Measurements from ENCODE around the gene ARHGAP28.
"Not testable (repeated sequence)": the region's sequence is repeated elsewhere in the genome, so short reads cannot be mapped to it uniquely, and the experiment has no call there.

Gene ARHGAP28

DNA sequence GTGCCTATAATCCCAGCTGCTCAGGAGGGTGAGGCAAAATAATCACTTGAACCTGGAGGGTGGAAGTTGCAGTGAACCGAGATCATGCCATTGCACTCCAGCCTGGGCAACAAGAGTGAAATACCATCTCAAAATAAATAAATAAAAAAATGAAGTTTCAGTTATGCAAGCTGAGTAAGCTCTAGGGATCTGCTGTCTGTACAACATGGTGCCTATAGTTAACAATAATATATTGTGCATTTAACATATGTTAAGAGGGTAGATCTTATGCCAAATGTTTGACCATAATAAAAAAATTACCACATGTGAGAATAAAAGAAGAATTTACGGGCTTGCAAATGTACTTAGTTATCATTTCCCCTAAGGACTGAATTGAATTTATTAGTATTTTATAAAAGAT, 208.9 kb downstream of the ARHGAP28 start:
- not testable (repeated sequence) for DNase-seq

DNA sequence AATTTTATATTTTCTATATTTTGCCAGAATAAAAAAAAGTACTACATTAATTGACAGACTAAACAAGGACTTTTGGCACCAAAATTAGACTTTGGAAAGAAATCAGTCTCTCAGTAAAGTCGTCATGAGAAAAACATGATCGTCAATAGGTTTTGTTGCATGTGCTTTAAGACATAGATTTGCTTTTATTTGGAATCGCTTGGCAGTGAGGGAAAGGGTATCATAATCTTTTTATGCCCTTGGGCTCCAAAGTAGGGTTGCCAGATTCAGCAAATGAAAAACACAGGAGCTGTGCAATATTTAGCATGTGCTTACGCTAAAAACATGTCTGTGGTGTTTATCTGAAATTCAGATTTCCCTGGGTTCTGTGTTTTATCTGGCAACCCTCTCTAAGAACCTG, 210.5 kb downstream of the ARHGAP28 start:
- DNase-seq = no peak

DNA sequence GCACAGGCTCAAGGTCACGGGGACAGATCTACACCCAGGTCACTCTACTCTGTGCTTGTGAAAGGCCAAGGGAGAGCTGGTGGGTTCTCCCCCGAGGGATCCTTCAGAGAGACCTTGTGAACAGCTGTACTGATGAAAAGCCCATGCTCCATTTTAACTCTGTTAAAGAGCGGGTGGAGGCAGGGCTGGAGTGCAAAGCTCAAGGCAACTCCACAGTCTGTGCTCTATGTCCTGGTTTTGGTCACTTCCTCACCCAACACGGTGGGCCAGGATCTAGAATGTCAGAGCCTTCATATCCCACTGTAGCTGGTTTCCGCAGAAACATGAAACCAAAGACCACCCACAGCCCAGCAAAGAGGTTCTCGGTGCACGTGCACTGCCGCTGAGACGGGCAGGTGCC, 210.9 kb downstream of the ARHGAP28 start:
- DNase-seq = no peak

DNA sequence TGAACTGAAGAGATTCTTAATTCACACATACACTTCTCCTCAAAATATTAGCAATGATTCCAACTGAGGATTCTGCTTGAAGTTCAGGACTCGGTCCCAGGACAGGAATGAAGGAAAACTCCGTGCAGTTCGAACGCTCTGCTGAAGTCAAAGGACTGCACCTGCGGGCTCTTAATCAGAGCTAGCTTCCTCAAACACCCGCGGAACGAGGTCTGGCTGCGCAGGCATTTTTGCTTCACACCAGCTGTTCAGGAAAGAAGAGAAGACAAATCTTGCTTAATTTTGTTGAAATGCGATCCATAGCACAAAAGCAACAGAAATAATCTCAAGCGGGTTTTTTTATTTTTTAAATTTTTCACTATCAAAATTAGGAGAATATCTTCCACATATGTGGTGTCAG, 212.5 kb downstream of the ARHGAP28 start:
- no peak for DNase-seq

DNA sequence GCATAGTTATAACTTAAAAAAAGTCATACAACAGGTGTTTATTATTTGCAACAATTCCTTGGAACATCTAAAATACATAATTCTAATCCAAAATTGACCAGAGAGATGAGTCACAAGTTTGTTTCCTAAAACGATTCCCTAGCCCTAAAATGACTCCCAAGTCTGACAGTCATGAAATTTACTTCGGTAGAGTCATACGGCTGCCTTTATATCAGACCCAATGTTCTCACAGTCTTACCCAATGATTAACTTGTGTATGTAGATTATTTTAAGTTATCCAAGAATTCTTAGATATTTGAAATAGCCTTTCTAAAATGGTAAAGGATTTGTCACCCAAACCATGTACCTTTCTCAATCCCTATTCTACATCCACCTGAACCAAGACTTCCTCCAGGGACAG, 213.2 kb downstream of the ARHGAP28 start:
- no peak for DNase-seq

DNA sequence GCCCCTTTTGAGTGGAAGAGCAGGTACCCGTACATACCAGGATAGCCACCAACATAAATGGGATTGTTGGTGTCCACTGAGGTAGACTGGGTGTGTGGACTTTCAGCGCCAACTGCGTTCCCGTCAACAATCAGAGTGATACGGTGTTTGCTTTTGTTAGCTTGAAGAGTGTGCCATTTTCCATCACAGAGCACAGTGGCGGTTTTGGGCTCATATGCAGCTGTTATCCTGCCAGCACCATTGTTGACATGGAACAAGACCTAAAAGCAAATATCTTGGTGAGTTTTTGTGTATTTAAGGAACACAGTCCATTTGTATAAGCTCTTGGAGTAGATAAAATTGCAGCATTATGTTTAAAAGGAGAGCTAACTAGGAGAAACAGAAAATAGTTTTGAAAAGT, 213.6 kb downstream of the ARHGAP28 start:
- no peak for DNase-seq

DNA sequence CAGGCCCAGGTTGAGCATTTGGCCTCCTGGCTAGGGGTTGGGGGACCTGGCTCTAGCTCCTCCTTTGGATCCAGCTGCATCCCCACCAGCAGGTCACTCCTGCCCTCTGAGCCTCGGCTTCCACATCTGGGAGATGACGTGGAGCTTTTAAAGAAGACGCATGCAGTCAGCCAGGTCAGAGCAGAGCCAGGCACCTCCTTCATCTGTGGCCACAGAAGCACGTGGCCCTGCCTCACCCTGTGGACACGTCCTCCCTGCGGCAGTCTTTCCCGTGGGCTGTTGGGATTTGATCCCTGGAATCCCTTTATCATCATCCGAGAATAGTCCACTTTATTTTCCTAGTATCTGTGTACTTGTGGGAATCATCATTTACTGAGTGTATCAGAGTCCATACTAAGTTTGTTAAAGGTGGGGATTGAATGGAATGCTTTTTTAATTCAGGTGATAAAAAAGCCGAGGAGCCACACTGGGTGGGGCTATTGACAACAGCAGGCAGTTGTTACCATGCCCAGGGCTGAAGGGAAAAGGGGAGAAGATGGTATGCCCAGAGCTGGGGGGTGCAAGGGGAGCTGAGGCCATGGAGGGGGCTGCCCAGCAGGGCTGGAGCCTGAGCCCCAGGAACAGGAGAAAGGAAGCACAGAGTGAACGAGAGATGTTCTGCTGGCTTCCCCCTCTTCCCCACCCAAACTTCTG, 218.0 kb downstream of the ARHGAP28 start:
- no peak for DNase-seq

DNA sequence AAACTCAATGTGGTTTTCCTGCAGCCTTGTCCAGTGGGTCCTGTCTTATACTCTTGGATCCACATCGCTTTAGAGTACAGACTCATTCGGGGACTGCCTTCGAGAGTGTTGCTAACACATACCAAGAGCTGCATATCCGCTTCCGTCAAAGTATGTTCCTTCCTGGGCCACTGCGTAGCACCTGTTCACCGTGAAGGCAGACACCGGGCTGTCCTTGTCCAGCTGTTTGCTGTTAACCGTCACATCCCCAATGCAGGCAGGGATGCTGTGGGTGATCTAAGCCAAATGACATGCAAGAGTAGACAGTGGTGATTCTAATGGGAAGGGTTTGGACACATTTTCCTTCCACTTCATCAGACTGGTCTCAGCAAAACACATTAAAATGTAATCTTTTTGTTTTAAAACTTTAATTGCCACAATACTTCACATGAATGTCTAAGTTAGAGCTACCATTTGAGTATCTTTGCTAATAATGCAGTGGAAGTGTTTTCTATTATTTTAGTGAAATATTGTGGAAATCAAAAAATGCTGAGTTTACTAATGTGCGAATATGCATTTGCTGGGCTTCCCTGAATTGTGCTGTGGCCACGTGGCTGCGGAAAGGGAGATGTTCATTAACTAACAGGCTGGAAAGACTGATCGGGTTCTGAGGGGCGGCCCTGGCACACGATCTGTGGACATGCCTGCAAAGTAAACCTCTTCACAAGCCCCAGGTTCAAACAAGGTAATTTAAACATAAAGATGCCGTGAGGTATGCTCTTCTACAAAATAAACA, 219.0 kb downstream of the ARHGAP28 start:
- DNase-seq = no peak

DNA sequence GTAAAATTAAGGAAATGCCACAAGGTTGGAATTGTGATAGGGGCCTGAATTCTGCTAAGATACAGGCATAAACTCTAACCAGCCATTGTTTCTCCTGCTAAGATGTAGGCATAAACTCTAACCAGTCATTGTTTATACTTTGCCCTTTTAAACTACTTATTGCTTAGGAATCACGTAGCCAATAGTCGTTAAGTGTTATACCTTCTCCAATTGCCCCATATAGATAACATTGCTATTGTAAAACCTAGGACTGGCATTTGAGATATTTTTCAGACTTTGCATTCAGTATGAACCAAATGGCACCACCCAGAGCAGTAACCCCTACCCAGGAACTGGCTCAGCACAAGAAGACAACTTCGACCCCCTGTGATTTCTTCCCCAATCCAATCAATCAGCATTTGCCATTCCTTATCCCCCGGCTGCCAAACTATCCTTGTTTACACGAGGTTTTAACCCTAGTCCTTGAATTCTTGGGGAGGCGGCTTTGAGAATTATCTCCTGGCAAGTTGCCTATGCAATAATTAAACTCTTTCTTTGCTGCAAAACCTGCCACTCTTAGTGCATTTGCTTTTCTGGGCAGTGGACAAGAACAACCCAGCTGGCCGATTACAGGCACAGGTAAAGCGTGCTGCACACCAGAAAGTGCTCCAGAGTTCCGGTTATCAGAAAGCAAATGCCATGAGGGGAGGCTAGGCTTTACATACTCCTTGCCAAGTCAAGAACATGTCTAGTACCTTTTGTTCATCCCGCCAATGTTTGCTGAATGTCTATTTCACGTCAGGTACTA, 220.5 kb downstream of the ARHGAP28 start:
- no peak for DNase-seq

DNA sequence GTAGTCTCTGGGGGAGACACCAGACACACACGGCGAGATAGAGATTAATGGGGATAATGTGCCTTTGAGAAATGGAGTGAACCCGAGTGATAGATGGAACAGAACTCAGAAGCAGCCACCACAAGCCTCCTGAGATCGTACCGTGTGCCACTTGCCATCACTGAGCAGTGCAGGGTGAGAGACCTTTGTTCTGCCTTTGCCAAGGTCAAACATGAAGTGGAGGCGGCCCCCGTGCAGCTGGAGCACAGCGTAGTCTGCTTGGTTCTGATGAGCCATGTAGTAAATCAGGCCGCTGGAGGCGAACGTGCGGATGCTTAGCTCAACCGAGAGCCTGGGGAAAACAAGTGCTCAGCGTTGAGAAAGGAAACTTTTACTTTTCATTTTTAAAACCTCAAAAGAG, 221.1 kb downstream of the ARHGAP28 start:
- no peak for DNase-seq

DNA sequence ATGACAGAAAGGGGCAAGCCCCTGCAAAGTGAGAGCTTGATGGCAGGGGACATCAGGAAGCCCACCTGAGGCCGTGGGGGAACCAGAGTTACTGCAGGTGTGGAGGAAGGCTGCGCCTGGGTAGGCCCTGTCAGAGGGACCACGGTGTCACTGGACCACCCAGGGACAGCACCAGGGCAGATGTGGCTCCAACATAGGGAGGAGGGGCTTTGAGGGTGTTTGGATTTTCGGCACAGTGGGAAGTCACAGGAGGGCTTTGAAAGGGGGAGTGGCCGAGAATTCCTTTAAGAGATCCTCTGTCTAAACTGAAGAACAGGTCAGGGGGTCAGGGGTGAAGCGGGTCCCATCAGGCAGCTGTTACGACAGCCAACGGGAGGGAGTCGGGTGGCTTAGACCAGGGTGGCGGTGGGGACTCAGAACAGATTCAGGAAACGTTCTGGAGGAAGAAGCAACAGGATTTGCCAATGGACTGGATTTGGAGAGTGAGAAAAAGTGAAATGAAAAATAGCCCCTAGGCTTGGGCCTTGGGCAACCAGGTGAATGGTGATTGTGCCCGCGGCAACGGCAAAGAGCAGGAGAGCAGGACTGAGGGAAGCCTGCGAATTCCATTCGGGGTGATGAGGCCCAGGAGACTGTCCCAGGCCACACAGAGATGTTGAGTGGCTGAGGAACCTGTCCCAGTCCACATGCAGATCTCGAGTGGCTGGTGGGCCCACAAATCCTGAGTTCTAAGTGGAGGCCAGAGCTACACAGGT, 222.0 kb downstream of the ARHGAP28 start:
- no peak for DNase-seq

DNA sequence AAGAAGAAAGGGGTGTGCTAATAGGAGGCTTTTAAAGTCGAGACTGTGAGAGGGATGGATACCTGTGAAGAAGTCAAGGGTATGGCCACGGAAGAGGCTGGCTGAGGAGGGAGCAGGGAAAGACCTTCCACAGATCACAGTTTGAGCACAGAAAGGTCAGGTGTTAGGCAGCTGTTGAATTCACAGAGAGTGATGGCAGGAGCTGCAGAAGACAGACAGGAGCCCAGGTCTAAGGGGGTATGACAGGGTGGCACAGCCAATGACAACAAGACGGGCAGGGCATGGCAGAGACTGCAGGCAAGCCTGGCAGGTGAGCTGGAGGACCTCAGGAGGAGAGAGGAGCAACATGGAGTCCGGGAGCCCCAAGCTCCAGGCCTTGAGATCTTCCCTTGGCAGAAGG, 225.0 kb downstream of the ARHGAP28 start:
- no peak for DNase-seq

DNA sequence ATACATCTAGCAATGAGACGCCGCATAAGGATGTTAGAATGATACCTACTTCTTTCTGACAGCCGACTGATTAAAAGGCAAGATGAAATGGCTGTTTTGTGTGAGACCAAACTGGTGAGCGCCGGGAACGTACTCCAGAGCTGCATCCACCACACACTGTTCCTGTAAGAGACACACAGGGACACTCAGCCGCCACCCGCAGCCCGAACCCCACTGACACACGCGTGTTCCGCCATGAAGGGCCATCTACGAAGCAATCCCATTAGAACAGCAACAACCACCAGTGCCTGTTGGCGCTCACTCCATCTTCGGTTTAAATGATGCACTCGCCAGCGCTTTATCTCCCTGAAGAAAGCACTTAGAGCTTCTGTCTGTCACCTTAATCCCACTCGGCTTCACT, 225.8 kb downstream of the ARHGAP28 start:
- DNase-seq = no peak

DNA sequence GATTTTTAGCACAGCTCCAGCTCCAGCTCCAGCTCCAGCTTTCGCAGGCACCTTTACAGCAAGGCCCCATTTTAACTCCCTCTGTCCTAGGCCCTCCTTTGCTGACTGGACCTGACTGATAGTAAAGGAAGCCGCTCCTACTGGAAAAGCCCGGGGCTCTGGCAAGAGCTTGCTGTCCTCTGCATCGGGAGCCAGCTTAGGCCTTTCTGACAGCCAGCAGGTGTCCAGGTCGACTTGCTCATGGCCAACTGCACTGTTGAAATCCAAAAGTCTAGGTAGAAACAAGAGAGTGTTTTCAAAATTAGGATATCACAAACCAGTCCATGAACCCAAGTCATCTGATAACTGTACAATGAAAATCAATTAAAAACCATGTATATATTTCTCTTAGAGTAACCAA, 227.0 kb downstream of the ARHGAP28 start:
- no peak for DNase-seq

DNA sequence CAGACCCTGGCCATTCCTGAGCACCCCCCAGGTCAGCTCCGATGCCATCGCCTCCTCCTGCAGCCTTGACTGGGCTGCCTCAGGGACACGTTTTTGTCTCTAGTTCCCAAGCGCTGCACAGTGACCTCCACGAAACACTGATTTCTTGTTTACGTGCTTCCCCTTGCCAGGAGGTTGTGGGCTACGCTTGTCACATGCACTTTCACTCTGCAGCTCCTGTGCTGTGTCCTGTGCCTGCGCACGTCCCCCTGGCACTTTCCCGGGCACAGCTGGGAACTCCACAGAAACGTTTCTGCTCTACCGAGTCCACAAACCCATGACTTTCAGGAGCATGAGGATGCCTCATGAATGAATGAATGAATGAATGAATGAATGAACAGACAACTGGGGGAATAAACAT, 227.5 kb downstream of the ARHGAP28 start:
- DNase-seq = no peak

DNA sequence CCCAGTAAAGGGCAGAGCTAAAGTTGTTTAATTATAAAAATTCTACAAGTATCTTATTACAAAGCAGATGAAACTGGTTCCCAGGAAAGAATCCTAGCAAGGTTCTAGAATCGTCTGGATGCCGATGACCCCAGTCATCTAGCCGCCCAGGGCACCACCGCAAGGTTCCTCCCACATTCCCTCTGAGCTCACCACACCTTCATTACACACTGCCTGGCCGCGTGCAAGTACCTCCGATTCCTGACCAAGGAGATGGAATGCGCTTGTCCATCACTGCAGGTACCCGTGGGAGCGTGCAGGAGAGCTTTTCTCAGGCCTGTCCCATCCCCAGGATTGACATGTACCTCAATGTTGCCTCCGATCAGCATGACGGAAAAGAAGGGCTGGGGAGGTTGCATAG, 229.6 kb downstream of the ARHGAP28 start:
- DNase-seq = no peak

DNA sequence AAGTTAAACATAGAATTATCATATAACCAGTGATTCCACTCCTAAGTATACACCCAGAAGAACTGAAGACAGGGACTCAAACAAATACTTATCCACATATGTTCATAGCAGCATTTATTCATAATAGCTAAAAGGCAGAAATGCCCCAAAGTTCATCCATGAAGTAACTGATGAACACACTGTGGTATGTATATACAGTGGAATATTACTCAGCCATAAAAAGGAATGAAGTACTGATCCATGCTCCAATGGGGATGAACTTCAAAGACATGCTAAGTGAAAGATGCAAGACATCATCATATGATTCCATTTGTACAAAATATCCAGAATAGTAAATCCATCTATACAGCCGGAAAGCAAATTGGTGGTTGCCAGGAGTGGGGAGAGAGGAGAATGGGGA, 230.6 kb downstream of the ARHGAP28 start:
- DNase-seq = no peak

DNA sequence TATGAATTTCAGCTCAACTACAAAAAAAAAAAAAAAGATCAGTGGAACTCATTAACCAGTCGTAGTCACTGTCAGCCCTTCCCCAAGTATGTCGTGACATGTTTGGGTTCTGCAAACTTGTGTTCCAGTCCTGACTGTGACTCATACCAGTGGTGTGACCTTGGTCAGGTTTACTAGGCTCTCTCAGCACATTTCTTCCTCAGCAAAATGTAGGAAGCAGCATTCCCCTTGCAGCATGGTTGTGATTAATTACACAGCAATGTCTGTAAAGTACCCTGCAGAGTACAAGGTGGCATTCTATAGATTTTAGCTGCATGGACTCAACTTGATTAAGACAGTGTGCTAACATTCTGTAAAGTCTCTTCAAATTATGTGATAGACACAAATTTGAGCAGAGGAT, 231.1 kb downstream of the ARHGAP28 start:
- no peak for DNase-seq

DNA sequence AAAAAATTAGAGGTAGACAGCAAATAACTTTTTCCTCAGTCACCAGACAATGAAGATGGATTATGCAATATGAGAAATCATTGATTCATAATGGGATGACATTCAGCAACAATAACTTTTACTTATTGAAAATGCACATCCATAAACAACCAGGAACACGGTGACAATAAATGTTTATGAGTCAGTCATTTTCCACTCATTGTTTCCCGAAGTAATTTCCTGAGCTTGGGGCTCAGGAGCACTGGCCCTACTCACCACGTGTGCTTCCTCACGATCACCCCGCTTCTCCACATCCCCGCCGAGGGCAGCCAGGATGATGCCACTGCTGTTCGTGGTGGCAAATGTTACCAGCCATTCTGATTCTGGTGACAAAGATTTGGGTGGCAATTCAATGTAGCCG, 231.8 kb downstream of the ARHGAP28 start:
- no peak for DNase-seq

DNA sequence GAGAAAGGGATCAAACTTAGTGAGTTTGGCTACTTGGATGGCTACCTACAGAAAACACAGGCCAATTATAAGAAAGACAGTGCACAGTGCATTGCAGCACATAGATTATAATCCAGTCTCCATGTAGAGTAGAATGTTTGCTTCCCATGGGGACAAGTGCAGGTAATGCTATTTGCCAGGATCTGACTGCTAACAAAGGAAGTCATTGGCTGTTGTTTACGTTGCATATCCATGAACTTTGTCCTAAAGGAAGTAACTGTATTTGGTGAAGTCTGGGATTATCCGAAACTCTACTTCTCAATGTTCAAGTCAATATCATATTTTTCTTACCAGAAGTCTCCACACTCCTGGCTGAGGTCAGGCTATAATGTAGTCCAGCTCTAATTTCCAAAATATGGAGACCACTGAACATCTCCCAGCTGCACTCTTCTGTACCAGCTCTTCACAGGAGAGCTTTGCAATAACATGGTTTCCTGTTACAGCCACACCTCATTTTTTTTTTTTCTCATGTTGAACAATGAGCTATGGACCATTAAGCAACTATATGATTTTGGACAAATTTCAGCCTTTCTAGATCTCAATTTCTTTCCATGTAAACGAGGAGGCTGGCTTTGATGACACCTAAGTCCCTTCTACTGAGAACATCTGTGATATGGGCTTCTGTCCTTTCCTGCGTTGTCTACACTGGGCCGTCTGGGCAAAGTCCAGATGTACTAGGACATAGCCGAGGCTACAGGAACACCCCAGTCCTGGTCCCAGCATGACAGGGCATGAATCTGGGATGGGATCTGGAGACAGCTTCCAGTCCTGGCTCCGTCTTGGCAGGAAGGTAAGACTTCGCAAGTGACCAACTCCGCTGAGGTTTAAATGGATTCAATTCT, 233.3 kb downstream of the ARHGAP28 start:
- DNase-seq = no peak

DNA sequence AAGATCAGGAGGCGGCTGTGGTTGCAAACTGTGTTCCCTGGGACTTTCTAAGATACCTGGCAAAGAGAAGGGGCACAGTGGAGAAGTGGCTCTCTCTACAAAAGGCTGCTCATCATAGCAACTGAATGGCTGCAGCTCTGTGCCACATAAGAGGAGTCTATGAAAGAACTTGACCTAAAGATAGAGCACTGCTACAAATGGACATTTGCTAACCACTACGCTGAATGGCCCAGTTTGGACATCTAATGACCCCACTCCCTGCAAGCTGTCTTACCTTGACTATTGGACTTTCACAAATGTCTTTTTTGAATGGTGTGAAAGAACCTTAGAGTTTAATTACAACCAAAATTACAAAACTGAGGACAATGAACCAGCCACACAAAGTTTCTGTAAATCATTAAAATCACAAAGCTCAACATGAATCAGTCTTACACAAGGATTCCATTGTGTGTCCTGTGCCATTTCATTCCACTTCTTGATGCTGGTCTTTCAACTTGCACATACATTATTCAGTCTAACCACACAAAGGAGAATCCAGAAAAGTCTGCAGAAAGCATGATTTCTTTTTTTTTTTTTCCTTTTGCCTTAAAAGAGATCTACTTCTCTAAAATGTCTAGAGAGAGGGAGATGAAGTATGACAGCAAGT, 234.1 kb downstream of the ARHGAP28 start:
- DNase-seq = no peak

Data from activated naive CD4-positive, alpha-beta T cell (primary cell).